NCI-H748 treated with DMSO at 0.1 percent for 48 hours (cell line): ENCODE results near the gene ZNF428.

Experiments used
- DNase-seq: peaks from one replicate; lab custom pipeline; 2025; lab: John Stamatoyannopoulos, UW

ZNF428 gene

GRCh38 chr19:43562226-43562697 is 57.2 kb downstream of the ZNF428 start:
- DNase-seq: no peak

- DNase-seq: no peak
These were observed 58.1 kb downstream of the ZNF428 start for GRCh38 chr19:43561139-43561970.

- no peak for DNase-seq
These were observed 58.7 kb downstream of the ZNF428 start for GRCh38 chr19:43560687-43561086.
